ENCODE results near the gene INPP1.

DNA sequence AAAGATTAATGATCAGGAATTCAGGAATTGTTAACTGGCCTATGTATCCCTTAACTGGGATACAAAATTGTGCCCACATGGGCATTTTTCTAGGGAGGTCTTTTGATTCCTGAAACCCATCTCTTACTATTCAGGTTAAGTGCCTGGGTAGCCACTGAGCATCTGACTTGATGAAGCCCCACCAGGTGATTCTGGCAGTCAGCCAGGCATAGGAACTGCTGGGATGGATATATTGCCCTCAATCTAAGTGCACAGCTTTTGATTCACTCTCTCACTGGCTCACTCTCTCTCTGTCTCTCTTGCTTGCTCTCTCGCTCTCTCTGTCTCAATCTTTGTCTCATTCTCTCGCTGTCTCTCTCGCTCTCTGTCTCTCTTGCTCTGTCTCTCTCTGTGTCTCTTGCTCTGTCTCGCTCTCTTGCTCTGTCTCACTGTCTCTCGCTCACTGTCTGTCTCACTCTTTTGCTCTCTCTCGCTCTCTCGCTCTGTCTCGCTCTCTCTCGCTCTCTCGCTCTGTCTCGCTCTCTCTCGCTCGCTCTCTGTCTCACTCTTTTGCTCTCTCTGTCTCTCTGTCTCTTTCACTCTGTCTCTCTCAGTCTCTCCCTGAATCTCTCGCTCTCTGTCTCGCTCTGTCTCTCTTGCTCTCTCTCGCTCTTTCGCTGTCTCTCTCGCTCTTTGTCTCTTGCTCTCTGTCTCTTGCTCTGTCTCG is 22.3 kb downstream of the INPP1 start:
- TF ChIP-seq POLR2A (IDR thresholded peaks at IDR 0.05) (no peak), POLR2AphosphoS5 (IDR thresholded peaks at IDR 0.05) (no peak)
- TF ChIP-seq, protein P1, sequence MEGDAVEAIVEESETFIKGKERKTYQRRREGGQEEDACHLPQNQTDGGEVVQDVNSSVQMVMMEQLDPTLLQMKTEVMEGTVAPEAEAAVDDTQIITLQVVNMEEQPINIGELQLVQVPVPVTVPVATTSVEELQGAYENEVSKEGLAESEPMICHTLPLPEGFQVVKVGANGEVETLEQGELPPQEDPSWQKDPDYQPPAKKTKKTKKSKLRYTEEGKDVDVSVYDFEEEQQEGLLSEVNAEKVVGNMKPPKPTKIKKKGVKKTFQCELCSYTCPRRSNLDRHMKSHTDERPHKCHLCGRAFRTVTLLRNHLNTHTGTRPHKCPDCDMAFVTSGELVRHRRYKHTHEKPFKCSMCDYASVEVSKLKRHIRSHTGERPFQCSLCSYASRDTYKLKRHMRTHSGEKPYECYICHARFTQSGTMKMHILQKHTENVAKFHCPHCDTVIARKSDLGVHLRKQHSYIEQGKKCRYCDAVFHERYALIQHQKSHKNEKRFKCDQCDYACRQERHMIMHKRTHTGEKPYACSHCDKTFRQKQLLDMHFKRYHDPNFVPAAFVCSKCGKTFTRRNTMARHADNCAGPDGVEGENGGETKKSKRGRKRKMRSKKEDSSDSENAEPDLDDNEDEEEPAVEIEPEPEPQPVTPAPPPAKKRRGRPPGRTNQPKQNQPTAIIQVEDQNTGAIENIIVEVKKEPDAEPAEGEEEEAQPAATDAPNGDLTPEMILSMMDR (IDR thresholded peaks at IDR 0.05): no peak
